A673 (cell line): ENCODE measurements around the gene LZIC. TPM values are rescaled to one million over a fixed set of nuclear protein-coding genes. Genes with fewer than 3 reads are reported as not detected.

Experiments used
- BruUV-seq: library from RNA; stranded (reverse); fragments of 400-500 nt; replicated peaks from 2 replicates; lab custom pipeline; 2021; lab: Mats Ljungman, UMichigan
- CTCF ChIA-PET: fragments of 300-600 bp; sonication (Branson Sonifier 250); formaldehyde crosslinking; loops from one replicate; lab custom pipeline; 2022; ENCODE audit warnings: antibody characterized with exemption; lab: Charles Lee
- POLR2A ChIA-PET: fragments of 300-600 bp; sonication (Branson Sonifier 250); formaldehyde crosslinking; loops from one replicate; lab custom pipeline; 2022; ENCODE audit warnings: antibody characterized with exemption; ENCODE audit not compliant: low non-redundant PET; lab: Charles Lee
- DNase-seq: peaks from one replicate; pipeline ENCODE4 v3.0.0-alpha.2; 2015; ENCODE audit warnings: low spot score
- H3K27ac ChIP-seq: fragments of 200-600 bp; sonication (generic); 2 replicates; pipeline ENCODE4 v1.5.1; 2016; ENCODE audit warnings: mixed run types, low read depth, mild to moderate bottlenecking, mixed read lengths, antibody characterized with exemption, low read length; ENCODE audit not compliant: poor library complexity, severe bottlenecking
- H3K27me3 ChIP-seq: fragments of 200-600 bp; sonication (generic); replicated peaks from 2 replicates; pipeline ENCODE4 v1.6.1; 2017; ENCODE audit warnings: mixed run types, low read depth, mild to moderate bottlenecking, mixed read lengths, antibody characterized with exemption, low read length; ENCODE audit not compliant: insufficient read depth, poor library complexity
- H3K36me3 ChIP-seq: fragments of 200-600 bp; sonication (generic); 2 replicates; pipeline ENCODE4 v1.6.1; 2016; ENCODE audit warnings: mixed run types, mild to moderate bottlenecking, mixed read lengths, antibody characterized with exemption, low read length; ENCODE audit not compliant: insufficient read depth, poor library complexity, severe bottlenecking
- H3K4me1 ChIP-seq: fragments of 200-600 bp; sonication (generic); 2 replicates; pipeline ENCODE4 v1.6.1; 2017; ENCODE audit warnings: mixed run types, mild to moderate bottlenecking, mixed read lengths, antibody characterized with exemption, low read length; ENCODE audit not compliant: insufficient read depth, poor library complexity, severe bottlenecking
- H3K4me3 ChIP-seq: fragments of 200-600 bp; sonication (generic); 2 replicates; pipeline ENCODE4 v1.5.1; 2016; ENCODE audit warnings: low read depth, mixed run types, mild to moderate bottlenecking, mixed read lengths, low read length; ENCODE audit not compliant: poor library complexity, severe bottlenecking
- H3K9me3 ChIP-seq: fragments of 200-600 bp; sonication (generic); 2 replicates; pipeline ENCODE4 v1.6.1; 2016; ENCODE audit warnings: mixed run types, low read depth, mild to moderate bottlenecking, mixed read lengths, antibody characterized with exemption, low read length; ENCODE audit not compliant: poor library complexity, severe bottlenecking
- EZH2 ChIP-seq: fragments of 200-600 bp; sonication (generic); IDR thresholded peaks from 2 replicates; pipeline ENCODE4 v1.6.1; 2017; ENCODE audit warnings: borderline replicate concordance, low read depth, mild to moderate bottlenecking, mixed read lengths, antibody characterized with exemption, low read length; ENCODE audit not compliant: poor library complexity, severe bottlenecking
- intact Hi-C: fragments of 100-400 bp; cut with micrococcal nuclease; formaldehyde crosslinking; loops from one replicate; pipeline ENCODE4 v1.10.0; 2022; ENCODE audit not compliant: unreplicated experiment
- total RNA-seq: library from RNA; stranded (reverse); gene quantifications from 2 replicates; pipeline ENCODE4 v1.2.3, GENCODE V29; 2021
- TF ChIP-seq, protein P1 (sequence below): fragments of 300-800, 200-600 bp; sonication (generic); conservative IDR thresholded peaks from 2 replicates; pipeline ENCODE4 v1.5.1; 2017; ENCODE audit warnings: low read depth, mild to moderate bottlenecking, antibody characterized with exemption, low read length, moderate library complexity, mixed read lengths

The LZIC gene
- total RNA-seq, 1 experiment from 2014 or later = 53.7 TPM

DNA sequence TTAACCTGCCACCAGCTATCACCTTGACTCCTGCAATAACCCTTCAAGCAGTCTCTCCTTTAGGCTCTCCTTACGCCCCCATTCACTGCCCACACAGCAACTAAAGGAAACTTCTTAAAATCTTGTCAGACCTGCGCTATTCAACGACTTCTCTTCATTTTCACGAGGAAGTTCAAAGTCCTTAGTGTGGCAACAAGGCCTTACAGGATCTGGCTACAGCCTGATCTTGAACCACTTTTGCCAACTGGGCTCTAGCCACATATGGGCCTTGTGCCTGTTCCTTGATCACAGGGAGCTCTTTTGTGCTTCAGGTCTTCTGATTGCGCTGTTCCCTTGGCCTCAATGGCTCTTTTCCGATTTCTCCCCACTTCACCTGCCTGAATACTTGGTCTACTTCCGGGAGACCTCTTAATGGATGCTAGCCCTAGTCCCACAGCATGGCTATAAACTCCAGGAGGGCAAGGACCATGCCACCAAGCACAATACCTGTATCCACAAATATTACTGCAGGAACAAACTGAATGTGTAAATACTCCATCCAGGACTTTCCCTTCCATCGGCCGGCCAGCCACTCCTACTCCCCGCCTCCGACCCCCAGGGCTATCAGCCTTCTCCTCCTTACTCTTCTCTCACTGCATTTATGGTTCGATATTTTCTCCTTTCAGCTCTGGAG, 30.8 kb downstream of the LZIC start:
- no peak overlapping the region for H3K27ac ChIP-seq
- no peak for DNase-seq
- H3K4me3 ChIP-seq = no peak overlapping the region
- CTCF ChIA-PET = no interaction called here
- no TSS peak for BruUV-seq
- H3K9me3 ChIP-seq = no peaks in the 10 kb centered on the region
- TF ChIP-seq, protein P1, sequence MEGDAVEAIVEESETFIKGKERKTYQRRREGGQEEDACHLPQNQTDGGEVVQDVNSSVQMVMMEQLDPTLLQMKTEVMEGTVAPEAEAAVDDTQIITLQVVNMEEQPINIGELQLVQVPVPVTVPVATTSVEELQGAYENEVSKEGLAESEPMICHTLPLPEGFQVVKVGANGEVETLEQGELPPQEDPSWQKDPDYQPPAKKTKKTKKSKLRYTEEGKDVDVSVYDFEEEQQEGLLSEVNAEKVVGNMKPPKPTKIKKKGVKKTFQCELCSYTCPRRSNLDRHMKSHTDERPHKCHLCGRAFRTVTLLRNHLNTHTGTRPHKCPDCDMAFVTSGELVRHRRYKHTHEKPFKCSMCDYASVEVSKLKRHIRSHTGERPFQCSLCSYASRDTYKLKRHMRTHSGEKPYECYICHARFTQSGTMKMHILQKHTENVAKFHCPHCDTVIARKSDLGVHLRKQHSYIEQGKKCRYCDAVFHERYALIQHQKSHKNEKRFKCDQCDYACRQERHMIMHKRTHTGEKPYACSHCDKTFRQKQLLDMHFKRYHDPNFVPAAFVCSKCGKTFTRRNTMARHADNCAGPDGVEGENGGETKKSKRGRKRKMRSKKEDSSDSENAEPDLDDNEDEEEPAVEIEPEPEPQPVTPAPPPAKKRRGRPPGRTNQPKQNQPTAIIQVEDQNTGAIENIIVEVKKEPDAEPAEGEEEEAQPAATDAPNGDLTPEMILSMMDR = no peak
- H3K36me3 ChIP-seq = no peaks in the 10 kb centered on the region
- H3K4me1 ChIP-seq = peaks cover 7% of the 10 kb centered on the region
- POLR2A ChIA-PET = no interaction called here
- intact Hi-C loops = no loop called here
- no peaks in the 10 kb centered on the region for H3K27me3 ChIP-seq

DNA sequence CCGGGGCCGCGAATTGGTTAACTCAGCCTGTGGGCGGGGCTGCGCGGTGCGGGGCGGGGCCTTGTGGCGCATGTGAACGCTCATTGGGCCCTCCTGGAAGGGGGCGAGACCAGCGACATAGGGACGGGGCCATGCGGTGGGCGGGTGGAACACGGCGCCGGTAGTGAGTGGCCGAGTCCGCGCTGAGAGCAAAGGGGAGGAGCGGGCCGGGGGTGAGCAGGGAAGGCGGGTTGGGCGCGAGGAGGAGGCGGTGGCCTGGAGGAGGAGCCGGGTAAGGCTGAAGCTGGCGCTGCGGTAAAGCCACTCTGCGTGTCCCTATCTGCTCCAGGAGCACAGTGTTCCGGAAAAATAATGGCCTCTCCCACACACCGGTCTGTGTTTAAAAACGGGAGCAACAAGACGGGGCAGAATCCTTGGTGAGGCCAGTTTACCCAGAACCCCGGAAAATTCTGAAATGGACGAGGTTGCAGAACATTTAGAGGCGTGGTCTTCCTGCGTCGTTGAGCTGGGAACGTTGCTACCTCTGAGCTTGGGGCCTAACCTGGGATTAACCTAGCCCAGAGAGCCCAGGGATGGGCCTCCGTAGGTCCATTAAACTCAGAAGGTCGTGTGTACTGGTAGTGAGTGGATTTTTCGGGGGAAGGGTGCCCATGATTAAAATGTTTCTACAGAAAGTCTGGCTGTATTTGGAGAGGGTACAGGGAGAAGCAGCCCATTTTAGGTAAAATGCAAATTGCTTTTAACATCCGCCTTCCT, 32.6 kb downstream of the LZIC start:
- DNase-seq = peak; percentile 100
- Histone ChIP-seq H3K27me3 (no peaks in the 10 kb centered on the region), H3K4me3 (peak overlapping the region; percentile 58), H3K27ac (peak overlapping the region; percentile 88), H3K4me1 (peaks cover 7% of the 10 kb centered on the region), H3K9me3 (no peaks in the 10 kb centered on the region), H3K36me3 (no peaks in the 10 kb centered on the region)
- BruUV-seq = no TSS peak
- ChIA-PET POLR2A (no interaction called here), CTCF (interaction anchor here (0.5 to 0.6 kb wide), 2 partner anchors 29 to 221 kb away, joined by 4 to 5 read pairs; no protein-coding TSS in a partner anchor)
- TF ChIP-seq, protein P1 = no peak
- TF ChIP-seq EZH2 = no peak
- intact Hi-C loops = no loop called here

DNA sequence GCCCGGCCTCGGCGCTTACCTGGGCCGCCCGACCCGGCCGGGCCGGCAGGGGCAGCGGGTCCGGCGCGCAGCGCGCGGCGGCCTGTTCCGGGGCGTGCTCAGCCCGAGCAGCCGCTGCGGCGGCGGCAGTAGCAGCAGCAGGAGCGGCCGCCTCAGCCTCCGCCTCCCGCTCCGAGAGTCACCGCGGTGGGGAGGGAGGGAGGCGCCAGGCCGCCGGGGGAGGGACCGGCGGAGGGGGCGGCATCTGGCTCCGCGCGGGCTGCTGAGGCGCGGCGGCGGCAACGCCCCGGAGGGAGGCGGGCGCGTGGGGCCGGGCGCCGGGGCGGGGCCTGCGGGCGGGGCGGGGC, 33.1 kb downstream of the LZIC start, which contains the start of gene CTNNBIP1:
TSS of gene CTNNBIP1 (minus strand) at position 194 of the 347 bp plus-strand sequence. CDS start 38,205 bp downstream, outside the sequence.
- BruUV-seq = no TSS peak
- H3K36me3 ChIP-seq = no peaks in the 10 kb centered on the region
- peak within 1 kb of the TSS; percentile 90 for H3K4me3 ChIP-seq
- peak within 1 kb of the TSS; percentile 88 for H3K27ac ChIP-seq
- H3K27me3 ChIP-seq = no peaks in the 10 kb centered on the region
- no peak for DNase-seq
- CTCF ChIA-PET = no interaction called here
- no peaks in the 10 kb centered on the region for H3K9me3 ChIP-seq
- peaks cover 7% of the 10 kb centered on the region for H3K4me1 ChIP-seq
- intact Hi-C loops = no loop called here
- POLR2A ChIA-PET = no interaction called here
- TF ChIP-seq EZH2 = no peak
- TF ChIP-seq, protein P1 = no peak
